GM12878 (cell line): ENCODE data around the gene CACNA1D. TPM values are rescaled to one million over a fixed set of nuclear protein-coding genes. Genes with fewer than 3 reads are reported as not detected.

Experiments
- ATF7 ChIP-seq: fragments of 450-650 bp; IDR thresholded peaks from 2 replicates; pipeline ENCODE4 v1.6.1; 2016; ENCODE audit warnings: low read depth, mild to moderate bottlenecking
- CHD1 ChIP-seq: IDR thresholded peaks from 2 replicates; pipeline ENCODE4 v1.6.1; 2012; ENCODE audit warnings: low read depth, low read length, improper control_type of control experiment
- ETV6 ChIP-seq, 2 experiments: fragments of 450-650 bp in 1 of 2; IDR thresholded peaks in 1 of 2; conservative IDR thresholded peaks in 1 of 2; 2 replicates each; pipeline ENCODE4 v1.6.1; 2014; ENCODE audit warnings: antibody characterized with exemption in 1 of 2, borderline replicate concordance in 1 of 2, low read depth in 1 of 2, mild to moderate bottlenecking in 1 of 2, moderate library complexity in 1 of 2
- IKZF1 ChIP-seq: fragments of 450-650 bp; conservative IDR thresholded peaks from 2 replicates; pipeline ENCODE4 v1.6.1; 2017; ENCODE audit warnings: antibody characterized with exemption, mild to moderate bottlenecking
- NFYA ChIP-seq: IDR thresholded peaks from 2 replicates; pipeline ENCODE4 v1.6.1; 2011; ENCODE audit warnings: low read depth, mild to moderate bottlenecking, low read length, improper control_type of control experiment, borderline replicate concordance
- NR2C2 ChIP-seq: IDR thresholded peaks from 2 replicates; pipeline ENCODE4 v1.6.1; 2011; ENCODE audit warnings: borderline replicate concordance, low read depth; ENCODE audit not compliant: control insufficient read depth, insufficient read length
- NRF1 ChIP-seq: conservative IDR thresholded peaks from 2 replicates; pipeline ENCODE4 v1.6.1; 2011; ENCODE audit warnings: mild to moderate bottlenecking, low read depth, low read length, improper control_type of control experiment
- PAX5 ChIP-seq: IDR thresholded peaks from 2 replicates; pipeline ENCODE4 v1.6.1; 2011; ENCODE audit warnings: low read depth, low read length, borderline replicate concordance
- PAX8 ChIP-seq: fragments of 450-650 bp; IDR thresholded peaks from 2 replicates; pipeline ENCODE4 v1.6.1; 2017; ENCODE audit warnings: mild to moderate bottlenecking, moderate library complexity
- POLR2AphosphoS2 ChIP-seq: IDR thresholded peaks from 2 replicates; pipeline ENCODE4 v1.6.1; 2011; ENCODE audit warnings: low read depth, mild to moderate bottlenecking, low read length, improper control_type of control experiment, moderate library complexity
- SREBF2 ChIP-seq: IDR thresholded peaks from 2 replicates; pipeline ENCODE4 v1.6.1; 2012; ENCODE audit warnings: mild to moderate bottlenecking, low read length
- TARDBP ChIP-seq: IDR thresholded peaks from 2 replicates; pipeline ENCODE4 v1.6.1; 2016; ENCODE audit warnings: borderline replicate concordance
- ZNF207 ChIP-seq: fragments of 450-650 bp; IDR thresholded peaks from 2 replicates; pipeline ENCODE4 v1.6.1; 2014; ENCODE audit warnings: antibody characterized with exemption, mild to moderate bottlenecking, borderline replicate concordance
- ZNF24 ChIP-seq: fragments of 450-650 bp; IDR thresholded peaks from 2 replicates; pipeline ENCODE4 v1.6.1; 2017; ENCODE audit warnings: antibody characterized with exemption, mild to moderate bottlenecking
- polyA plus RNA-seq, 11 experiments: library from polyadenylated mRNA; depleted of rRNA in 4 of 11; unstranded in 6 of 11; stranded (reverse) in 5 of 11; fragments of >200 nt; fragmentation: Nextera tagmentation in 4 of 11; fragmentation: Illumina TruSeq in 1 of 11; extraction: Ambion mirVana in 4 of 11; extraction: Trizol in 1 of 11; gene quantifications; 1 replicate in 1 of 11; 2 replicates in 10 of 11; pipeline versions ENCODE4 v1.2.1 to v1.2.3, GENCODE V29; 2011 to 2016; ENCODE audit warnings: inconsistent platforms in 2 of 11, missing spikeins in 2 of 11, low read depth in 1 of 11
- total RNA-seq, 4 experiments: library from RNA; depleted of rRNA in 3 of 4; stranded (reverse); fragments of >200 nt in 3 of 4; fragmentation: Illumina TruSeq in 1 of 4; extraction: Trizol in 1 of 4; gene quantifications; 2 replicates each; pipeline versions ENCODE4 v1.2.1 to v1.2.3, GENCODE V29; 2013 to 2021
- TF ChIP-seq, protein P1 (sequence below): fragments of 450-650 bp; IDR thresholded peaks from 2 replicates; pipeline ENCODE4 v1.6.1; 2017; ENCODE audit warnings: antibody characterized with exemption, mild to moderate bottlenecking, moderate library complexity
- TF ChIP-seq, protein P2 (sequence below): IDR thresholded peaks from 2 replicates; pipeline ENCODE4 v1.6.1; 2012; ENCODE audit warnings: low read depth, low read length, improper control_type of control experiment
- TF ChIP-seq, protein P3 (sequence below): fragments of 450-650 bp; IDR thresholded peaks from 2 replicates; pipeline ENCODE4 v1.6.1; 2018; ENCODE audit warnings: borderline replicate concordance, mild to moderate bottlenecking; ENCODE audit not compliant: partially characterized antibody
- TF ChIP-seq, protein P4 (sequence below): fragments of 450-650 bp; formaldehyde crosslinking; IDR thresholded peaks from 2 replicates; pipeline ENCODE4 v1.4.0; 2020; ENCODE audit warnings: mild to moderate bottlenecking, moderate library complexity
- TF ChIP-seq, protein P5 (sequence below): fragments of 450-650 bp; IDR thresholded peaks from 2 replicates; pipeline ENCODE4 v1.6.1; 2017; ENCODE audit warnings: low read depth, mild to moderate bottlenecking, moderate library complexity

Gene CACNA1D
- total and polyA plus RNA-seq, 10 of the 15 experiments (the other 5 are each of a cell fraction or from before 2014, with no cell fraction given) = 0.21 to 24.4 (median 1.6) TPM

DNA sequence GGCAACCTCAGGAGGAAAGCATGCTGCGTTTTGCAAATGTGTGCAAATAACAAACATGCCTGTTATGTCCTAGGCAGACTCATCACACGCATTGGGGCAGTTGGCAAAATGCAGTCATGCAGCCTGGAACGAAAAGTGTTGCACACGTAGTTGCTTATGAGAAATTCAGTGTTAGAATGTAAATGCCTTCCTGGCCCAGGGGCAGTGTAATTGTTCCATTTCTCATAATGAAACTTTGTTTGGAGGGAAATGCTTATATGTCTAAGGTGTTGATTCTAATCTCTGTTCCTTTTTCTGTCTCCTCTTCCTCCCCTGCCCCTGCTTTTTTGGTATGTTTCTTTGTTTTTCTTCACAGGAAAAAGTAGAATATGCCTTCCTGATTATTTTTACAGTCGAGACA, 156.0 kb downstream of the CACNA1D start (continued):
- TF ChIP-seq, protein P1, sequence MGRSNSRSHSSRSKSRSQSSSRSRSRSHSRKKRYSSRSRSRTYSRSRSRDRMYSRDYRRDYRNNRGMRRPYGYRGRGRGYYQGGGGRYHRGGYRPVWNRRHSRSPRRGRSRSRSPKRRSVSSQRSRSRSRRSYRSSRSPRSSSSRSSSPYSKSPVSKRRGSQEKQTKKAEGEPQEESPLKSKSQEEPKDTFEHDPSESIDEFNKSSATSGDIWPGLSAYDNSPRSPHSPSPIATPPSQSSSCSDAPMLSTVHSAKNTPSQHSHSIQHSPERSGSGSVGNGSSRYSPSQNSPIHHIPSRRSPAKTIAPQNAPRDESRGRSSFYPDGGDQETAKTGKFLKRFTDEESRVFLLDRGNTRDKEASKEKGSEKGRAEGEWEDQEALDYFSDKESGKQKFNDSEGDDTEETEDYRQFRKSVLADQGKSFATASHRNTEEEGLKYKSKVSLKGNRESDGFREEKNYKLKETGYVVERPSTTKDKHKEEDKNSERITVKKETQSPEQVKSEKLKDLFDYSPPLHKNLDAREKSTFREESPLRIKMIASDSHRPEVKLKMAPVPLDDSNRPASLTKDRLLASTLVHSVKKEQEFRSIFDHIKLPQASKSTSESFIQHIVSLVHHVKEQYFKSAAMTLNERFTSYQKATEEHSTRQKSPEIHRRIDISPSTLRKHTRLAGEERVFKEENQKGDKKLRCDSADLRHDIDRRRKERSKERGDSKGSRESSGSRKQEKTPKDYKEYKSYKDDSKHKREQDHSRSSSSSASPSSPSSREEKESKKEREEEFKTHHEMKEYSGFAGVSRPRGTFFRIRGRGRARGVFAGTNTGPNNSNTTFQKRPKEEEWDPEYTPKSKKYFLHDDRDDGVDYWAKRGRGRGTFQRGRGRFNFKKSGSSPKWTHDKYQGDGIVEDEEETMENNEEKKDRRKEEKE = no peak
- TF ChIP-seq ATF7 (peak; percentile 84), NR2C2 (no peak), IKZF1 (peak; percentile 87), ETV6 (conservative IDR thresholded peaks at IDR 0.05 in 1 of 2, IDR thresholded peaks at IDR 0.05 in 1 of 2; ENCODE audit: borderline replicate concordance in 1 of 2, low read depth in 1 of 2) (peak in 1 of 2 experiments; percentile 36; a peak in 1 of 4 replicates), NRF1 (no peak), ZNF207 (no peak), PAX8 (no peak), NFYA (no peak), POLR2AphosphoS2 (no peak), PAX5 (no peak), SREBF2 (no peak), TARDBP (no peak), CHD1 (no peak; the same call in 1 of the 2 replicates), ZNF24 (no peak; the same call in 1 of the 2 replicates)
- TF ChIP-seq, protein P2, sequence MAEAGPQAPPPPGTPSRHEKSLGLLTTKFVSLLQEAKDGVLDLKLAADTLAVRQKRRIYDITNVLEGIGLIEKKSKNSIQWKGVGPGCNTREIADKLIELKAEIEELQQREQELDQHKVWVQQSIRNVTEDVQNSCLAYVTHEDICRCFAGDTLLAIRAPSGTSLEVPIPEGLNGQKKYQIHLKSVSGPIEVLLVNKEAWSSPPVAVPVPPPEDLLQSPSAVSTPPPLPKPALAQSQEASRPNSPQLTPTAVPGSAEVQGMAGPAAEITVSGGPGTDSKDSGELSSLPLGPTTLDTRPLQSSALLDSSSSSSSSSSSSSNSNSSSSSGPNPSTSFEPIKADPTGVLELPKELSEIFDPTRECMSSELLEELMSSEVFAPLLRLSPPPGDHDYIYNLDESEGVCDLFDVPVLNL = no peak
- TF ChIP-seq, protein P3, sequence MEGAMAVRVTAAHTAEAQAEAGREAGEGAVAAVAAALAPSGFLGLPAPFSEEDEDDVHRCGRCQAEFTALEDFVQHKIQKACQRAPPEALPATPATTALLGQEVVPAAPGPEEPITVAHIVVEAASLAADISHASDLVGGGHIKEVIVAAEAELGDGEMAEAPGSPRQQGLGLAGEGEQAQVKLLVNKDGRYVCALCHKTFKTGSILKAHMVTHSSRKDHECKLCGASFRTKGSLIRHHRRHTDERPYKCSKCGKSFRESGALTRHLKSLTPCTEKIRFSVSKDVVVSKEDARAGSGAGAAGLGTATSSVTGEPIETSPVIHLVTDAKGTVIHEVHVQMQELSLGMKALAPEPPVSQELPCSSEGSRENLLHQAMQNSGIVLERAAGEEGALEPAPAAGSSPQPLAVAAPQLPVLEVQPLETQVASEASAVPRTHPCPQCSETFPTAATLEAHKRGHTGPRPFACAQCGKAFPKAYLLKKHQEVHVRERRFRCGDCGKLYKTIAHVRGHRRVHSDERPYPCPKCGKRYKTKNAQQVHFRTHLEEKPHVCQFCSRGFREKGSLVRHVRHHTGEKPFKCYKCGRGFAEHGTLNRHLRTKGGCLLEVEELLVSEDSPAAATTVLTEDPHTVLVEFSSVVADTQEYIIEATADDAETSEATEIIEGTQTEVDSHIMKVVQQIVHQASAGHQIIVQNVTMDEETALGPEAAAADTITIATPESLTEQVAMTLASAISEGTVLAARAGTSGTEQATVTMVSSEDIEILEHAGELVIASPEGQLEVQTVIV = no peak
- TF ChIP-seq, protein P4, sequence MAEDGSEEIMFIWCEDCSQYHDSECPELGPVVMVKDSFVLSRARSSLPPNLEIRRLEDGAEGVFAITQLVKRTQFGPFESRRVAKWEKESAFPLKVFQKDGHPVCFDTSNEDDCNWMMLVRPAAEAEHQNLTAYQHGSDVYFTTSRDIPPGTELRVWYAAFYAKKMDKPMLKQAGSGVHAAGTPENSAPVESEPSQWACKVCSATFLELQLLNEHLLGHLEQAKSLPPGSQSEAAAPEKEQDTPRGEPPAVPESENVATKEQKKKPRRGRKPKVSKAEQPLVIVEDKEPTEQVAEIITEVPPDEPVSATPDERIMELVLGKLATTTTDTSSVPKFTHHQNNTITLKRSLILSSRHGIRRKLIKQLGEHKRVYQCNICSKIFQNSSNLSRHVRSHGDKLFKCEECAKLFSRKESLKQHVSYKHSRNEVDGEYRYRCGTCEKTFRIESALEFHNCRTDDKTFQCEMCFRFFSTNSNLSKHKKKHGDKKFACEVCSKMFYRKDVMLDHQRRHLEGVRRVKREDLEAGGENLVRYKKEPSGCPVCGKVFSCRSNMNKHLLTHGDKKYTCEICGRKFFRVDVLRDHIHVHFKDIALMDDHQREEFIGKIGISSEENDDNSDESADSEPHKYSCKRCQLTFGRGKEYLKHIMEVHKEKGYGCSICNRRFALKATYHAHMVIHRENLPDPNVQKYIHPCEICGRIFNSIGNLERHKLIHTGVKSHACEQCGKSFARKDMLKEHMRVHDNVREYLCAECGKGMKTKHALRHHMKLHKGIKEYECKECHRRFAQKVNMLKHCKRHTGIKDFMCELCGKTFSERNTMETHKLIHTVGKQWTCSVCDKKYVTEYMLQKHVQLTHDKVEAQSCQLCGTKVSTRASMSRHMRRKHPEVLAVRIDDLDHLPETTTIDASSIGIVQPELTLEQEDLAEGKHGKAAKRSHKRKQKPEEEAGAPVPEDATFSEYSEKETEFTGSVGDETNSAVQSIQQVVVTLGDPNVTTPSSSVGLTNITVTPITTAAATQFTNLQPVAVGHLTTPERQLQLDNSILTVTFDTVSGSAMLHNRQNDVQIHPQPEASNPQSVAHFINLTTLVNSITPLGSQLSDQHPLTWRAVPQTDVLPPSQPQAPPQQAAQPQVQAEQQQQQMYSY (CRISPR knock-in tag) = no peak
- TF ChIP-seq, protein P5, sequence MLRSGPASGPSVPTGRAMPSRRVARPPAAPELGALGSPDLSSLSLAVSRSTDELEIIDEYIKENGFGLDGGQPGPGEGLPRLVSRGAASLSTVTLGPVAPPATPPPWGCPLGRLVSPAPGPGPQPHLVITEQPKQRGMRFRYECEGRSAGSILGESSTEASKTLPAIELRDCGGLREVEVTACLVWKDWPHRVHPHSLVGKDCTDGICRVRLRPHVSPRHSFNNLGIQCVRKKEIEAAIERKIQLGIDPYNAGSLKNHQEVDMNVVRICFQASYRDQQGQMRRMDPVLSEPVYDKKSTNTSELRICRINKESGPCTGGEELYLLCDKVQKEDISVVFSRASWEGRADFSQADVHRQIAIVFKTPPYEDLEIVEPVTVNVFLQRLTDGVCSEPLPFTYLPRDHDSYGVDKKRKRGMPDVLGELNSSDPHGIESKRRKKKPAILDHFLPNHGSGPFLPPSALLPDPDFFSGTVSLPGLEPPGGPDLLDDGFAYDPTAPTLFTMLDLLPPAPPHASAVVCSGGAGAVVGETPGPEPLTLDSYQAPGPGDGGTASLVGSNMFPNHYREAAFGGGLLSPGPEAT = peak; percentile 78; the same call in 1 of the 2 replicates
